Measurements from ENCODE around the gene LRATD1.

Gene LRATD1

GRCh38 chr2:14633461-14634181, 1.1 kb downstream of the LRATD1 start:
- no peak for DNase-seq (ENCODE audit: low read depth)

GRCh38 chr2:14634182-14634488, 1.6 kb downstream of the LRATD1 start:
- no peak for DNase-seq (ENCODE audit: low read depth)

GRCh38 chr2:14634489-14635390, 2.2 kb downstream of the LRATD1 start:
- DNase-seq (ENCODE audit: low read depth), result no peak

GRCh38 chr2:14635391-14635871, 2.9 kb downstream of the LRATD1 start:
- DNase-seq (ENCODE audit: low read depth), result no peak

- no peak for DNase-seq (ENCODE audit: low read depth)
Observed at GRCh38 chr2:14638488-14638887, 6.0 kb downstream of the LRATD1 start.

- no peak for DNase-seq (ENCODE audit: low read depth)
Observed at GRCh38 chr2:14641116-14641515, 8.6 kb downstream of the LRATD1 start.

GRCh38 chr2:14642499-14642898, 10.0 kb downstream of the LRATD1 start:
- no peak for DNase-seq (ENCODE audit: low read depth)

GRCh38 chr2:14647714-14648113, 15.2 kb downstream of the LRATD1 start:
- DNase-seq (ENCODE audit: low read depth), result no peak

- no peak for DNase-seq (ENCODE audit: low read depth)
Observed at GRCh38 chr2:14650066-14650465, 17.5 kb downstream of the LRATD1 start.

GRCh38 chr2:14654835-14655282, 22.3 kb downstream of the LRATD1 start:
- DNase-seq (ENCODE audit: low read depth), result no peak

- DNase-seq (ENCODE audit: low read depth), result no peak
Observed at GRCh38 chr2:14656146-14656545, 23.6 kb downstream of the LRATD1 start.

- no peak for DNase-seq (ENCODE audit: low read depth)
Observed at GRCh38 chr2:14661163-14661562, 28.6 kb downstream of the LRATD1 start.

GRCh38 chr2:14673351-14673875, 40.9 kb downstream of the LRATD1 start:
- no peak for DNase-seq (ENCODE audit: low read depth)

GRCh38 chr2:14675489-14675888, 43.0 kb downstream of the LRATD1 start:
- DNase-seq (ENCODE audit: low read depth), result no peak

GRCh38 chr2:14676371-14676770, 43.9 kb downstream of the LRATD1 start:
- DNase-seq (ENCODE audit: low read depth), result no peak

- DNase-seq (ENCODE audit: low read depth), result no peak
Observed at GRCh38 chr2:14677039-14677438, 44.5 kb downstream of the LRATD1 start.

GRCh38 chr2:14678761-14679160, 46.2 kb downstream of the LRATD1 start:
- no peak for DNase-seq (ENCODE audit: low read depth)

- no peak for DNase-seq (ENCODE audit: low read depth)
Observed at GRCh38 chr2:14681608-14682007, 49.1 kb downstream of the LRATD1 start.
